ENCODE measurements around the gene ZNF330. TPM values are rescaled to one million over a fixed set of nuclear protein-coding genes. Genes with fewer than 3 reads are reported as not detected.
"Not testable (repeated sequence)": the region's sequence is repeated elsewhere in the genome, so short reads cannot be mapped to it uniquely, and the experiment has no call there.

The ZNF330 gene
- polyA plus RNA-seq, 1 of the 3 experiments (the other 2 are of a cell fraction), result 19.4 TPM

DNA sequence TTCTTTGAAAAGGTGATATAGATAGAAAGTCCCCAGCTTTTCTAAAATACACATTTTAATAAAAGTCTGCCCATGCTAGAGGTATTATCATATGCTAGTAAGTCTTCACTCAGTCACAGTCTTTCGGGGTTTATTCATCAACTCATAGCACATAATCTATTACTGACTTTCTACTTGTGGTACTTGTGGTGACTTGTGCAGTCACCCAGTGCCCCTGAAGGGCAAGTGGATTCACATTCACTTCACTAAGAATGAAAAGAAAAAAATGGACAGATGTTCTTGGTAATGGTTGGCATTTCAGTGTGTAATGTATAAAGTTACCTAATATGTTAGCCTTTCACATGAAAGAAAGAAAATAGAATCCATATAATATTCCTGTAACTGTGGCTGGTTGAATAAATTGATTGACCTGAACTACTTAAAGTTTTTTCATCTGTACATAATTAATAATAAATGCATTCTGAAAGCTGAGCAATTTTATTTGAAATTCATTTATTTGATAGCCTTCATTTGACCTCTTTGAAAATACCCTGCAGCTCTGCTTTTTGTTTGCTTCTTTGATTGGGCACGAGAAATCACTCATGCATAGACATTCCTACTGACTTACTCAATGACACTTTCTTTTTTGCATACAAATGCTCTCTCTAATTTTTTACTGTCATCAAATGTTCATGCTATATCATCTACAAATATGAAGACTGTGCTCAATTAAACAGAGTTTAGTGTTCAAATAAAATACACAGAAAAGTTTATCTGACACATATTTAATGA, 39.5 kb upstream of the ZNF330 start:
- H3K9me2 ChIP-seq, result no peaks in the 10 kb centered on the region
- H3K27me3 ChIP-seq (ENCODE audit: insufficient read depth), result no peaks in the 10 kb centered on the region
- ChIA-PET POLR2A (no interaction called here), CTCF (no interaction called here)
- no peaks in the 10 kb centered on the region for H3K9me3 ChIP-seq
- no peaks in the 10 kb centered on the region for H4K20me1 ChIP-seq (ENCODE audit: insufficient read depth)
- H3K4me3 ChIP-seq (ENCODE audit: low read depth in 2 of 2, low read length in 1 of 2), result no peak overlapping the region
- 32% methylated on average over 2 of the region's 2 CpGs for WGBS (ENCODE audit: low lambda C conversion rate)
- no peak overlapping the region for H2AFZ ChIP-seq (ENCODE audit: low read depth)
- no peak overlapping the region for H3K9ac ChIP-seq
- no peaks in the 10 kb centered on the region for H3F3A ChIP-seq (replicated peaks; ENCODE audit: insufficient read depth)
- no peaks in the 10 kb centered on the region for H3K36me3 ChIP-seq (replicated peaks in 1 of 2; ENCODE audit: control insufficient read depth in 1 of 2, insufficient read depth in 2 of 2, low read length in 1 of 2)
- no peak overlapping the region for H3K27ac ChIP-seq (ENCODE audit: low read depth in 2 of 2, low read length in 1 of 2)
- TF ChIP-seq NRF1 (IDR thresholded peaks at IDR 0.05; ENCODE audit: low read depth, low read length) (no peak), YY1 (IDR thresholded peaks at IDR 0.05; ENCODE audit: low read depth) (no peak), JUND (IDR thresholded peaks at IDR 0.05) (no peak), TEAD4 (IDR thresholded peaks at IDR 0.05; ENCODE audit: borderline replicate concordance, insufficient read depth) (no peak), CHD2 (IDR thresholded peaks at IDR 0.05; ENCODE audit: low read length, partially characterized antibody) (no peak), RXRA (IDR thresholded peaks at IDR 0.05; ENCODE audit: borderline replicate concordance, low read depth) (no peak)
- TF ChIP-seq, protein P1, sequence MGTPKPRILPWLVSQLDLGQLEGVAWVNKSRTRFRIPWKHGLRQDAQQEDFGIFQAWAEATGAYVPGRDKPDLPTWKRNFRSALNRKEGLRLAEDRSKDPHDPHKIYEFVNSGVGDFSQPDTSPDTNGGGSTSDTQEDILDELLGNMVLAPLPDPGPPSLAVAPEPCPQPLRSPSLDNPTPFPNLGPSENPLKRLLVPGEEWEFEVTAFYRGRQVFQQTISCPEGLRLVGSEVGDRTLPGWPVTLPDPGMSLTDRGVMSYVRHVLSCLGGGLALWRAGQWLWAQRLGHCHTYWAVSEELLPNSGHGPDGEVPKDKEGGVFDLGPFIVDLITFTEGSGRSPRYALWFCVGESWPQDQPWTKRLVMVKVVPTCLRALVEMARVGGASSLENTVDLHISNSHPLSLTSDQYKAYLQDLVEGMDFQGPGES (IDR thresholded peaks at IDR 0.05; ENCODE audit: low read depth, low read length), result no peak
- no peaks in the 10 kb centered on the region for H3K79me2 ChIP-seq (ENCODE audit: insufficient read depth)
- no peak for DNase-seq
- no peak overlapping the region for H3K4me2 ChIP-seq
- peaks cover 0 to 5% of the 10 kb centered on the region in 2 experiments; a peak in 2 of 4 replicates for H3K4me1 ChIP-seq (ENCODE audit: control insufficient read depth in 1 of 2, insufficient read depth in 2 of 2, low read depth in 1 of 2, low read length in 1 of 2)

DNA sequence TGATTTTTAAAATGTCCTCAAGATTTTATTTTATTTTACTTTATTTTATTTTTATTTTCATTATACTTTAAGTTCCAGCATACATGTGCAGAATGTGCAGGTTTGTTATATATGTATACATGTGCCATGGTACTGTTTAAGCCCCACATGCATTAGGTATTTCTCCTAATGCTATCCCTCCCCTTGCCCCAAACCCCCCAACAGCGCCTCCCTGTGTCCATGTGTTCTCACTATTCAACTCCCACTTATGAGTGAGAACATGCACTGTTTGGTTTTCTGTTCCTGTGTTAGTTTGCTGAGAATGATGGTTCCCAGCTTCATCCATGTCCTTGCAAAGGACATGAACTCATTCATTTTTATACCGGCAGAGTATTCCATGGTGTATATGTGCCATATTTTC, 37.2 kb upstream of the ZNF330 start:
- H3K79me2 ChIP-seq (ENCODE audit: insufficient read depth); H3K9me2 ChIP-seq; H2AFZ ChIP-seq (ENCODE audit: low read depth); H3K9me3 ChIP-seq; H3K27me3 ChIP-seq (ENCODE audit: insufficient read depth); H3K4me2 ChIP-seq; POLR2A ChIA-PET; H3F3A ChIP-seq (replicated peaks; ENCODE audit: insufficient read depth); H3K27ac ChIP-seq (ENCODE audit: low read depth in 2 of 2, low read length in 1 of 2); DNase-seq; CTCF ChIA-PET; H3K36me3 ChIP-seq (replicated peaks in 1 of 2; ENCODE audit: control insufficient read depth in 1 of 2, insufficient read depth in 2 of 2, low read length in 1 of 2); H4K20me1 ChIP-seq (ENCODE audit: insufficient read depth); H3K9ac ChIP-seq; H3K4me3 ChIP-seq (ENCODE audit: low read depth in 2 of 2, low read length in 1 of 2); H3K4me1 ChIP-seq (ENCODE audit: control insufficient read depth in 1 of 2, insufficient read depth in 2 of 2, low read depth in 1 of 2, low read length in 1 of 2): not testable (repeated sequence)
- 46% methylated on average over 2 of the region's 2 CpGs for WGBS (ENCODE audit: low lambda C conversion rate)

DNA sequence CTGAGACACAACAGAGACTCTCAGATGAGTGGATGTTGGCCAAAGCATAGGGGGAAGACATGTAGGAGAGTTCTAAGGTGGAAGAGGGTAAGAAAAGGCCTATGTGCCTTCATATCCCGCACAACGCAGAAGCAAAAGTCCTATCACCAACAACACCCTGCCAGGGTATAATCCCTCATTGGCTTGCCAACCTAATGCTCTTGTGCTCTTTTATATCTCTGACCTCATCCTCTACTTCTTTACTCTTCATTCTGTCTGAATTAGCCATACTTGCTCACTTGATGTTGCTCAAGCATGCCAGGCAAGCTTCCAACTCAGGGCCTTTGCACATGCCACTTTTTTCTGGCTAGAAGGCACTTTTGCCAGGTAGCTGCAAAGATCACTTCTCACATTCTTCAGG, 28.1 kb upstream of the ZNF330 start:
- H3K9me2 ChIP-seq, result no peaks in the 10 kb centered on the region

More for the DNA sequence above, 28.1 kb upstream of the ZNF330 start:
- Histone ChIP-seq H3K4me1 (ENCODE audit: control insufficient read depth in 1 of 2, insufficient read depth in 2 of 2, low read depth in 1 of 2, low read length in 1 of 2) (peaks cover 0 to 2% of the 10 kb centered on the region in 2 experiments; a peak in 2 of 4 replicates), H3K27me3 (ENCODE audit: insufficient read depth) (peaks cover 4% of the 10 kb centered on the region; the same call in 1 of the 2 replicates), H4K20me1 (ENCODE audit: insufficient read depth) (no peaks in the 10 kb centered on the region), H3K9me3 (no peaks in the 10 kb centered on the region), H3K4me3 (ENCODE audit: low read depth in 2 of 2, low read length in 1 of 2) (no peak overlapping the region), H3K4me2 (no peak overlapping the region), H3K9ac (no peak overlapping the region), H3K79me2 (ENCODE audit: insufficient read depth) (no peaks in the 10 kb centered on the region), H3F3A (replicated peaks; ENCODE audit: insufficient read depth) (no peaks in the 10 kb centered on the region), H2AFZ (ENCODE audit: low read depth) (no peak overlapping the region), H3K27ac (ENCODE audit: low read depth in 2 of 2, low read length in 1 of 2) (no peak overlapping the region), H3K36me3 (replicated peaks in 1 of 2; ENCODE audit: control insufficient read depth in 1 of 2, insufficient read depth in 2 of 2, low read length in 1 of 2) (no peaks in the 10 kb centered on the region)
- POLR2A ChIA-PET, result no interaction called here
- TF ChIP-seq RAD21 (IDR thresholded peaks at IDR 0.05; ENCODE audit: low read length), result no peak
- TF ChIP-seq RXRA (IDR thresholded peaks at IDR 0.05; ENCODE audit: borderline replicate concordance, low read depth), result no peak
- TF ChIP-seq, protein P2, sequence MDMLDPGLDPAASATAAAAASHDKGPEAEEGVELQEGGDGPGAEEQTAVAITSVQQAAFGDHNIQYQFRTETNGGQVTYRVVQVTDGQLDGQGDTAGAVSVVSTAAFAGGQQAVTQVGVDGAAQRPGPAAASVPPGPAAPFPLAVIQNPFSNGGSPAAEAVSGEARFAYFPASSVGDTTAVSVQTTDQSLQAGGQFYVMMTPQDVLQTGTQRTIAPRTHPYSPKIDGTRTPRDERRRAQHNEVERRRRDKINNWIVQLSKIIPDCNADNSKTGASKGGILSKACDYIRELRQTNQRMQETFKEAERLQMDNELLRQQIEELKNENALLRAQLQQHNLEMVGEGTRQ (IDR thresholded peaks at IDR 0.05; ENCODE audit: borderline replicate concordance, low read depth, low read length), result no peak
- TF ChIP-seq JUND (IDR thresholded peaks at IDR 0.05), result no peak
- TF ChIP-seq, protein P3, sequence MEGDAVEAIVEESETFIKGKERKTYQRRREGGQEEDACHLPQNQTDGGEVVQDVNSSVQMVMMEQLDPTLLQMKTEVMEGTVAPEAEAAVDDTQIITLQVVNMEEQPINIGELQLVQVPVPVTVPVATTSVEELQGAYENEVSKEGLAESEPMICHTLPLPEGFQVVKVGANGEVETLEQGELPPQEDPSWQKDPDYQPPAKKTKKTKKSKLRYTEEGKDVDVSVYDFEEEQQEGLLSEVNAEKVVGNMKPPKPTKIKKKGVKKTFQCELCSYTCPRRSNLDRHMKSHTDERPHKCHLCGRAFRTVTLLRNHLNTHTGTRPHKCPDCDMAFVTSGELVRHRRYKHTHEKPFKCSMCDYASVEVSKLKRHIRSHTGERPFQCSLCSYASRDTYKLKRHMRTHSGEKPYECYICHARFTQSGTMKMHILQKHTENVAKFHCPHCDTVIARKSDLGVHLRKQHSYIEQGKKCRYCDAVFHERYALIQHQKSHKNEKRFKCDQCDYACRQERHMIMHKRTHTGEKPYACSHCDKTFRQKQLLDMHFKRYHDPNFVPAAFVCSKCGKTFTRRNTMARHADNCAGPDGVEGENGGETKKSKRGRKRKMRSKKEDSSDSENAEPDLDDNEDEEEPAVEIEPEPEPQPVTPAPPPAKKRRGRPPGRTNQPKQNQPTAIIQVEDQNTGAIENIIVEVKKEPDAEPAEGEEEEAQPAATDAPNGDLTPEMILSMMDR (IDR thresholded peaks at IDR 0.05), result no peak
- TF ChIP-seq EZH2phosphoT487 (IDR thresholded peaks at IDR 0.05; ENCODE audit: borderline replicate concordance, low read depth), result no peak
- TF ChIP-seq, protein P4, sequence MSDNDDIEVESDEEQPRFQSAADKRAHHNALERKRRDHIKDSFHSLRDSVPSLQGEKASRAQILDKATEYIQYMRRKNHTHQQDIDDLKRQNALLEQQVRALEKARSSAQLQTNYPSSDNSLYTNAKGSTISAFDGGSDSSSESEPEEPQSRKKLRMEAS (IDR thresholded peaks at IDR 0.05; ENCODE audit: low read depth), result no peak
- TF ChIP-seq, protein P5, sequence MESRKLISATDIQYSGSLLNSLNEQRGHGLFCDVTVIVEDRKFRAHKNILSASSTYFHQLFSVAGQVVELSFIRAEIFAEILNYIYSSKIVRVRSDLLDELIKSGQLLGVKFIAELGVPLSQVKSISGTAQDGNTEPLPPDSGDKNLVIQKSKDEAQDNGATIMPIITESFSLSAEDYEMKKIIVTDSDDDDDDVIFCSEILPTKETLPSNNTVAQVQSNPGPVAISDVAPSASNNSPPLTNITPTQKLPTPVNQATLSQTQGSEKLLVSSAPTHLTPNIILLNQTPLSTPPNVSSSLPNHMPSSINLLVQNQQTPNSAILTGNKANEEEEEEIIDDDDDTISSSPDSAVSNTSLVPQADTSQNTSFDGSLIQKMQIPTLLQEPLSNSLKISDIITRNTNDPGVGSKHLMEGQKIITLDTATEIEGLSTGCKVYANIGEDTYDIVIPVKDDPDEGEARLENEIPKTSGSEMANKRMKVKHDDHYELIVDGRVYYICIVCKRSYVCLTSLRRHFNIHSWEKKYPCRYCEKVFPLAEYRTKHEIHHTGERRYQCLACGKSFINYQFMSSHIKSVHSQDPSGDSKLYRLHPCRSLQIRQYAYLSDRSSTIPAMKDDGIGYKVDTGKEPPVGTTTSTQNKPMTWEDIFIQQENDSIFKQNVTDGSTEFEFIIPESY (IDR thresholded peaks at IDR 0.05; ENCODE audit: borderline replicate concordance, low read depth), result no peak
- no peak for TF ChIP-seq GATA2 (CRISPR knock-in tag; IDR thresholded peaks at IDR 0.05)
- no peak for TF ChIP-seq FOXM1 (IDR thresholded peaks at IDR 0.05; ENCODE audit: low read depth)
- no peak for DNase-seq
- CTCF ChIA-PET, result no interaction called here
- WGBS (ENCODE audit: low lambda C conversion rate), result 78% methylated on average over 2 of the region's 2 CpGs
